ENCODE data around the gene ADGRG7.

Gene ADGRG7

GRCh38 chr3:100609305-100609704 is at the start of gene ADGRG7:
ADGRG7 (plus strand) TSS chr3:100609601; CDS start chr3:100609857, 256 bp downstream.
- no peak for DNase-seq (ENCODE audit: low read depth in 2 of 2)
- no peak within 1 kb of the TSS for H3K4me3 ChIP-seq (replicated peaks in 1 of 2; ENCODE audit: low read depth in 2 of 2, low read length in 2 of 2)
- no peak for TF ChIP-seq CTCF (IDR thresholded peaks at IDR 0.05; ENCODE audit: low read depth, low read length)

- no peak for TF ChIP-seq CTCF (IDR thresholded peaks at IDR 0.05; ENCODE audit: low read depth, low read length)
- DNase-seq (ENCODE audit: low read depth in 2 of 2) = no peak
- H3K4me3 ChIP-seq (replicated peaks in 1 of 2; ENCODE audit: low read depth in 2 of 2, low read length in 2 of 2) = no peak overlapping the region
Measured at GRCh38 chr3:100560426-100560825, 49.0 kb upstream of the ADGRG7 start.

- peak; percentile 77 to 95 for DNase-seq (ENCODE audit: low read depth in 2 of 2)
- no peak for TF ChIP-seq CTCF (IDR thresholded peaks at IDR 0.05; ENCODE audit: low read depth, low read length)
- H3K4me3 ChIP-seq (replicated peaks in 1 of 2; ENCODE audit: low read depth in 2 of 2, low read length in 2 of 2) = no peak overlapping the region
Measured at GRCh38 chr3:100561459-100562158, 47.8 kb upstream of the ADGRG7 start.

GRCh38 chr3:100562224-100562857 is 47.1 kb upstream of the ADGRG7 start:
- H3K4me3 ChIP-seq (replicated peaks in 1 of 2; ENCODE audit: low read depth in 2 of 2, low read length in 2 of 2) = no peak overlapping the region
- no peak for TF ChIP-seq CTCF (IDR thresholded peaks at IDR 0.05; ENCODE audit: low read depth, low read length)
- DNase-seq (ENCODE audit: low read depth in 2 of 2) = no peak

- TF ChIP-seq CTCF (IDR thresholded peaks at IDR 0.05; ENCODE audit: low read depth, low read length) = no peak
Measured at GRCh38 chr3:100563228-100563627, 46.2 kb upstream of the ADGRG7 start.

GRCh38 chr3:100563652-100564211 is 45.7 kb upstream of the ADGRG7 start:
- no peak for TF ChIP-seq CTCF (IDR thresholded peaks at IDR 0.05; ENCODE audit: low read depth, low read length)
- no peak overlapping the region for H3K4me3 ChIP-seq (replicated peaks in 1 of 2; ENCODE audit: low read depth in 2 of 2, low read length in 2 of 2)
- DNase-seq (ENCODE audit: low read depth in 2 of 2) = no peak

More at GRCh38 chr3:100563228-100563627, 46.2 kb upstream of the ADGRG7 start:
- no peak for DNase-seq (ENCODE audit: low read depth in 2 of 2)
- H3K4me3 ChIP-seq (replicated peaks in 1 of 2; ENCODE audit: low read depth in 2 of 2, low read length in 2 of 2) = no peak overlapping the region

Measured in cardiac fibroblast (primary cell).